GM19099 (cell line): ENCODE data around the gene OSBPL10.

Experiments used
- POLR2A ChIP-seq: IDR thresholded peaks from 3 replicates; pipeline ENCODE4 v1.6.1; 2011; ENCODE audit warnings: low read depth; ENCODE audit not compliant: insufficient read length; ENCODE audit errors: extremely low read depth

Gene OSBPL10

GRCh38 chr3:31924610-31925270 is 56.3 kb downstream of the OSBPL10 start:
- TF ChIP-seq POLR2A, result no peak

- TF ChIP-seq POLR2A, result no peak
Measured at GRCh38 chr3:31922962-31923361, 58.1 kb downstream of the OSBPL10 start.

GRCh38 chr3:31921837-31922236 is 59.2 kb downstream of the OSBPL10 start:
- no peak for TF ChIP-seq POLR2A

- no peak for TF ChIP-seq POLR2A
Measured at GRCh38 chr3:31920310-31920709, 60.8 kb downstream of the OSBPL10 start.

GRCh38 chr3:31919528-31919927 is 61.5 kb downstream of the OSBPL10 start:
- no peak for TF ChIP-seq POLR2A

- no peak for TF ChIP-seq POLR2A
Measured at GRCh38 chr3:31918179-31919150, 62.6 kb downstream of the OSBPL10 start.

- TF ChIP-seq POLR2A, result no peak
Measured at GRCh38 chr3:31917303-31918005, 63.6 kb downstream of the OSBPL10 start.

- TF ChIP-seq POLR2A, result no peak
Measured at GRCh38 chr3:31911643-31912042, 69.4 kb downstream of the OSBPL10 start.

GRCh38 chr3:31911124-31911523 is 69.9 kb downstream of the OSBPL10 start:
- no peak for TF ChIP-seq POLR2A

GRCh38 chr3:31909455-31909854 is 71.6 kb downstream of the OSBPL10 start:
- TF ChIP-seq POLR2A, result no peak

- no peak for TF ChIP-seq POLR2A
Measured at GRCh38 chr3:31908391-31909097, 72.5 kb downstream of the OSBPL10 start.

- TF ChIP-seq POLR2A, result no peak
Measured at GRCh38 chr3:31906182-31906581, 74.9 kb downstream of the OSBPL10 start.

- TF ChIP-seq POLR2A, result no peak
Measured at GRCh38 chr3:31903686-31904431, 77.2 kb downstream of the OSBPL10 start.

- no peak for TF ChIP-seq POLR2A
Measured at GRCh38 chr3:31900583-31900982, 80.5 kb downstream of the OSBPL10 start.
